Measurements from ENCODE around the gene PSRC1. TPM values are rescaled to one million over a fixed set of nuclear protein-coding genes. Genes with fewer than 3 reads are reported as not detected.

Gene PSRC1
- total RNA-seq, 1 experiment from 2014 or later: 39.4 TPM

DNA sequence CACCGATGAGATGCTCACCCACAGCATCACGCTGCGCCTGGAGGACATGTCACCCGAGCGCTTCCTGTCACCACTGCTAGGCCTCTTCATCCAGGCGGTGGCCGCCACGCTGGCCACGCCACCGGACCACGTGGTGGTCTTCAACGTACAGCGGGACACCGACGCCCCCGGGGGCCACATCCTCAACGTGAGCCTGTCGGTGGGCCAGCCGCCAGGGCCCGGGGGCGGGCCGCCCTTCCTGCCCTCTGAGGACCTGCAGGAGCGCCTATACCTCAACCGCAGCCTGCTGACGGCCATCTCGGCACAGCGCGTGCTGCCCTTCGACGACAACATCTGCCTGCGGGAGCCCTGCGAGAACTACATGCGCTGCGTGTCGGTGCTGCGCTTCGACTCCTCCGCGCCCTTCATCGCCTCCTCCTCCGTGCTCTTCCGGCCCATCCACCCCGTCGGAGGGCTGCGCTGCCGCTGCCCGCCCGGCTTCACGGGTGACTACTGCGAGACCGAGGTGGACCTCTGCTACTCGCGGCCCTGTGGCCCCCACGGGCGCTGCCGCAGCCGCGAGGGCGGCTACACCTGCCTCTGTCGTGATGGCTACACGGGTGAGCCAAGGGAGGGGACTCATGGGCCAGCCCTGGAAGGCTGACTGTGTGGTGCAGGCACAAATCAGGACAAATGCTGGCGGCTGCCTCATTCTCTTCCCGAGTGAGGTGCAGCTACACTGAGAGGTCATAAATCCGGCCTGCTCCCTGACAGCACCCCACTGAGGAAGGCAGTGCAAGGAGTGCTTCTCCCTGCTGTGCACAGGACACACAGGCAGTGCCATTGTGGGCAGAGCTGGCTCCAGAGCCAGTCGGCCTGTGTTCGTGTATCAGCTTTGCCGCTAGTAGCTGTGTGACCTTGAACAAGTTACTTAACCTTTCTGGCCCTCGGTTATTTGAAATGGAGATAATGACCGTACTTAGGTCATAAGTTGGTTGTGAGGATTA lies 24.2 kb downstream of the PSRC1 start:
- DNase-seq (ENCODE audit: low spot score): no peak

DNA sequence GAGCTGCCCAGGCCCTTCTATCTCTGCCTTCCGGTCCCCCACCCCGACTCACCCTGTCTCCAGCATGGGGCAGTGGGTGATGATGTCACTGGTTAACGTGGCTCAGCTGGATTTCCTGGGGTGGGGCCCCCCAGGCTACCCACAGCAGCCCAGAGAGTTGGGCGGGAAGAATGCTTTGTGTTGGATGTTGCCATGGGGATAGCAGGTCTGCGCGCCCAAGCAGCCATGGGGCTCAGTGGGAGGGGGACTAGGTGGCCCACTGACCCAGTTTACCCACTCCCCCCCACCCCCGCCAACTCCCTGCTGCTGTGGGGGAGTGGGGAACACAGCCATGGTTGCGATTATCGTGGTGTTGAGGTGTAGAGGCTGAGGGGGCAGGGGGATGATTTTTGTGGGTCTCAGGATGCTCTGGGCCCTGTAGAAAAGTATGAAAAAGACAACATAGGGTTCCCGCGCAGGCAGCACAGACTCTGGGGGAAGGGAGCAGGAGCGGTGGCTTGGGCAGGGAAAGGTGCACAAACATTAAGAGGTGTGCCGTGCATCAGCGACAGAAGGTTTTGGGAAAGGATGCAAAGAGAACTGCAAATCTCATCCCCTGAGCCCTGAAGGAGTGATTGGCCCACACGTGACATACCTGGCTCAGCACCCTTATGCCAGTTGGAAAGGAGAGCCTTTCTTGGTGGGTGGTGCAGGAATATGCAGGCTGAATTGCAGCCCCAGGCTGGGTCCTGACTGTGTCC lies 25.1 kb downstream of the PSRC1 start:
- DNase-seq (ENCODE audit: low spot score): no peak

DNA sequence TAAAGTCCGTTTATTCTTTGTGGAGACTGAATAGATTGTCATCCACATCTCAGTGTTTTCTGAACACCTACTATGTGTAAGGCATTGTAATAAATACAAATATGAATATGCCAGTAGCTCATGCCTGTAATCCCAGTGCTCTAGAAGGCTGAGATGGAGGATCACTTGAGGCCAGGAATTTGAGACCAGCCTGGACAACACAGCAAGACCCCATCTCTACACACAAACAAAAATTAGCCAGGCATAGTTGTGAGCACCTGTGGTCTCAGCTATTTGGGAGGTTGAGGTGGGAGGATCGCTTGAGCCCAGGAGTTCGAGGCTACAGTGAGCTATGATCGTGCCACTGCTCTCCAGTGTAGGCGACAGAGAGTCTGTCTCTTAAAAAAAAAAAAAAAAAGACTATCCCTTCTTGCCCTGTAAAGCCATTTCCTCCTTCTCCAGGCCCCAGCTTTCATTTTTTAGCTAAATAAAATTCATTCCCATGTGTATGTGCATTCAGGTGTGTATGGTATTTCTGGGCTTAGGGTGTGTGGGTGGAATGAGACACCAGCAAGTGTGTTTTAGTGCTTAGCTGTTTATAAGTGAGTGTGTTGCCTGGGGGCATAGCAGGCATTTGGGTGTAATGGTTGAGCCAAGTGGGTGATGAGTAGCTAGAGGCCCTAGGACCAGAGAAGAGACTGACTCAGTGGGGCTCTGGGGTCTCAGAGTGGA lies 25.8 kb downstream of the PSRC1 start:
- DNase-seq (ENCODE audit: low spot score): no peak

DNA sequence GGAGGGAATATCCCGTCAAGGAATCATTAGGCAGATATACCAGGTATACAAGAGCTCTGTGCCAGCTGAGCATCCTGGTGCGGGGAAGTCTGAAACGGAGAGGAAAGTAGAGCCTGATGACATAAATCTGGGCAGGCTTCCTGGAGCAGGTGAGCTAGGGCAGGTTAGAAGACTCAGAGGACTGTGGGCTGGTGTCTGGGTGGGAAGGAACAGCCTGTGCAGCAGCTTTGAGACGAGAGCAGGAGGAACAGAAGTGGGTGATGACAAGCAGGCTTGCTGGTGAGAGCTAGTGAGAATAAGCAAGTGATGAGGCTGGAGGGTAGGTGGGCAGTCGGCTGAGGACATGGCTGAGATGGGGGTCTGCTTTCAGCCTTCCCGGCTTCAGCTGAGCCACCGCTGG lies 26.9 kb downstream of the PSRC1 start:
- no peak for DNase-seq (ENCODE audit: low spot score)

DNA sequence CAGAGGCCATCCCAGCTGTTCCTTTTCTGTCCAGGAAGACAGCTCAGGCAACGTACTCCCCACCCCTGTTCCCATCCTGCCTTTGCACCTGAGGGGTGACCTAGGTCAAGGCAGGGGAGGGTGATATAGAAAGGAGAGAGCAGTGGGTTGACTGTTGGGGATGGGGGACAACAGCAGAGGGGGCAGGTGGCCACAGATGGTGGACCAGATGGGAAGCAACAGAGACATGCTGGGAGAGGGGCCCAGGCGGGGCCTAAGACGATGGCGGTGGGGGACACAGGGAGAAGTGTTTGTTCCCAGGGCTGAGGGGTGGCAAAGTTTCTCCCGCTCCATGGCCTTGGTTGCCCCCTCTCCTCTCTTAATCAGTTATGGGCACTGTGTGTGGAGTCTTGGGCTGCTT lies 27.3 kb downstream of the PSRC1 start:
- DNase-seq (ENCODE audit: low spot score): no peak

DNA sequence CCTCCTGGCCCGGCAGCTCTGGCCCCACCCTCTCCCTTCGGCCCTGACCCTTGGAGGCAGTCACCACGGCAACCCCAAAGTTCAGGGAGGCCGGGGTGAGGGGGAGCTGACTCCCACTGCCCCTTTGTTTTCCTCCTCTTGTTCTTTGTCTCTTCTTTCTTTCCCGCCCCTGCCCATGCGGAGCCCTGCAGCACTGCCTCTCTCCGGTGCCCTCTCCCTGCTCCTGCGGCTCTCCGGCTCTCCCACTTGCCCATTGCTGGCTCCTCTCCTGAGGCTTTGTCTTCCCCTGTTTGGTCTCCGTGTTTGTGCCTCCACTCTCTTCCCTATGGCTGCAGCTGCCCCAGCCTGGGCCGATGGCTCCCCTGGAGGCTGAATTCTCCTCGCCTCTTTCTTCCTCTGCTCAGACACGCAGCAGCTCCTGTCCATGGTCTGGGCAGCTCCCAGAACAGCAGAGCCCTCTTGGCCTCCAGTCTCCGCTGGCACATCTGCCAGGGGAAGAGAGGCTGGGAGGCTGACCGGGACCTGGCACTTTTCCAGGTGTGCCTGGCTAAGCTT lies 27.8 kb downstream of the PSRC1 start:
- DNase-seq (ENCODE audit: low spot score): no peak

DNA sequence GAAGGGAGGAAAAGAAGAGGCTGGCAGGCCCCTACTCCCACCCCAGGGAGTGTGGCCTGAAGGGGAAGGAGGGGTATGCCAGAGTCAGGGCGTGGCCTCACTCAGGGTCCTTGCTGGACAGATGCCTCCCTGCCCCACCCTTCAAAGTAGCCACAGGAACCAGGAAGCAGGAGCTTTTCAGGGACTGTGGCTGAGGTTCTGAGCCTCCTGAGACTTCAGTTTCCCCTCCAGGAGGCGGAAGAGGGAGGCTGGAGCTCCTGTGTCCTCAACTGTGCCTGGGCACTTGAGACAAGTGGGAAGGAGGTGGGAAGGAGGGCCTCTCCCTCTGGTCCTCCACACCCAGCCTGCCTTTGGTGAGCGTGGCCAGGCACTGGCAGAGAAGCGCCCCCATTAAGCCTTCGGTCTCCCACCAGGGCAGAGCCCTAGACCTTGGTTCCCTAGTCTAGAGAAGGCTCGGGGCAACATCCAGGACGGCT lies 28.3 kb downstream of the PSRC1 start:
- DNase-seq (ENCODE audit: low spot score): no peak

DNA sequence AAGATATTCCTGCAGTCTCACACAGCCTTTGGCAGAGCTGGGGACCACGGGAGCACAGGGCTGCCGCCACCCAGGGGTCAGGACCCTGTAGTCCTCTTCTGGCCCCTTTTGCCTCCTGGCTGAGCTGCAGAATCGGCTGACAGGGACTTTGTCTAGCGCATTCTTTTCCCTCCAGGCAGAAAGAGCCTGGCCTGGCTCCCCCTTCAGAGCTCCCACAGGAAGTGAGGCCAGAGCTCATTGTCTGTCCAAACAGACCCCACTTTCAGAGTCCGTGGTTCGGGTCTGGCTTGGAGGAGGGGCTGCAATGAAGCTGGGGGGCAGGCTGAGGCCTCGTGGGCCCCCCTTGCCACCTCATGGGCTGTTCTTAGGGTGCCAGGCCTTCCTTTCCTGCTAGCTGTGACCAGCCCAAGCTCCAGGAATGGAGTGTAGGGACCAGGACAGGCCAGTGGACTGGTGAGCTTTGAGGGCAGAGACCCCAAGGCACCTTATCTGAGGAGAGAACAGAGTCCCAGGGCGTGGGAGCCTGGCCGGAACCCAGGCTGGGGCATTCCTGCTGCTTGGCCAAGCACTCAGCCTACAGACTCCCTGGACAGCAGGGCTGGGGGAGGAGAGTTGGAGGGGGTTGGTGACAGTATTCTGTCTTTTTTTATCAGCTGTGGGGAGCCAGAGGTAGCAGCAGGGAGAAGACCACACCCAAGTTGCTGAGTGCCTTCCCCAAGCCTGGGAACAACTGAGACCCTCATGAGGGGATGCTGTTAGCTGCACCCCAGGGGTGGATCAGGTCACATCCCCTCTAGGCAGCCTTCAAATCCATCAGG lies 28.9 kb downstream of the PSRC1 start:
- no peak for DNase-seq (ENCODE audit: low spot score)

DNA sequence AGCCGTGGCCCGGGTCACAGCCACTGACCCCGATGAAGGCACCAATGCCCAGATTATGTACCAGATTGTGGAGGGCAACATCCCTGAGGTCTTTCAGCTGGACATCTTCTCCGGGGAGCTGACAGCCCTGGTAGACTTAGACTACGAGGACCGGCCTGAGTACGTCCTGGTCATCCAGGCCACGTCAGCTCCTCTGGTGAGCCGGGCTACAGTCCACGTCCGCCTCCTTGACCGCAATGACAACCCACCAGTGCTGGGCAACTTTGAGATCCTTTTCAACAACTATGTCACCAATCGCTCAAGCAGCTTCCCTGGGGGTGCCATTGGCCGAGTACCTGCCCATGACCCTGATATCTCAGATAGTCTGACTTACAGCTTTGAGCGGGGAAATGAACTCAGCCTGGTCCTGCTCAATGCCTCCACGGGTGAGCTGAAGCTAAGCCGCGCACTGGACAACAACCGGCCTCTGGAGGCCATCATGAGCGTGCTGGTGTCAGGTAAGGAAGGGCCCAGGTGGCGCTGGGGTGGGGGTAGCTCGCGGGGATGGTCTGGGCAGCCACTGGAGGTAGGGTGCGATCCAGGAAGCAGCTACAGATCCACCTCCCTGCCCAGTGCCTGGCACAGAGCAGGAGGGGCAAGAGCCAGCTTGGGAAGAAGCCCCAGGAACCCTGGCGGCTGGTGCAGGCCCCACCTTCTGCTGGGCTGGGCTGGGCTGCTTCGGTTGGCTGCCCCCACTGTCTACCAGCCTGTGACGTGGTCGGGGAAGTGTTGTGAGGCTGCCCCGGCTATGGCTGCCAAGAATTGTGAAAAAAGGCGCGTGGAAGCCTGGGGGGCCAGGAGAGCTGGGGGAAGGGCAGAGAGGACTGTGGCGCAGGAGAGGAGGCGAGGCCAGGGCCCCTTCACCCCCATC lies 29.8 kb downstream of the PSRC1 start:
- DNase-seq (ENCODE audit: low spot score): no peak

DNA sequence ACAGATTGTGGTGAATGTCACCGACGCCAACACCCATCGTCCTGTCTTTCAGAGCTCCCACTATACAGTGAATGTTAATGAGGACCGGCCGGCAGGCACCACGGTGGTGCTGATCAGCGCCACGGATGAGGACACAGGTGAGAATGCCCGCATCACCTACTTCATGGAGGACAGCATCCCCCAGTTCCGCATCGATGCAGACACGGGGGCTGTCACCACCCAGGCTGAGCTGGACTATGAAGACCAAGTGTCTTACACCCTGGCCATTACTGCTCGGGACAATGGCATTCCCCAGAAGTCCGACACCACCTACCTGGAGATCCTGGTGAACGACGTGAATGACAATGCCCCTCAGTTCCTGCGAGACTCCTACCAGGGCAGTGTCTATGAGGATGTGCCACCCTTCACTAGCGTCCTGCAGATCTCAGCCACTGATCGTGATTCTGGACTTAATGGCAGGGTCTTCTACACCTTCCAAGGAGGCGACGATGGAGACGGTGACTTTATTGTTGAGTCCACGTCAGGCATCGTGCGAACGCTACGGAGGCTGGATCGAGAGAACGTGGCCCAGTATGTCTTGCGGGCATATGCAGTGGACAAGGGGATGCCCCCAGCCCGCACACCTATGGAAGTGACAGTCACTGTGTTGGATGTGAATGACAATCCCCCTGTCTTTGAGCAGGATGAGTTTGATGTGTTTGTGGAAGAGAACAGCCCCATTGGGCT lies 30.6 kb downstream of the PSRC1 start:
- DNase-seq (ENCODE audit: low spot score): no peak

DNA sequence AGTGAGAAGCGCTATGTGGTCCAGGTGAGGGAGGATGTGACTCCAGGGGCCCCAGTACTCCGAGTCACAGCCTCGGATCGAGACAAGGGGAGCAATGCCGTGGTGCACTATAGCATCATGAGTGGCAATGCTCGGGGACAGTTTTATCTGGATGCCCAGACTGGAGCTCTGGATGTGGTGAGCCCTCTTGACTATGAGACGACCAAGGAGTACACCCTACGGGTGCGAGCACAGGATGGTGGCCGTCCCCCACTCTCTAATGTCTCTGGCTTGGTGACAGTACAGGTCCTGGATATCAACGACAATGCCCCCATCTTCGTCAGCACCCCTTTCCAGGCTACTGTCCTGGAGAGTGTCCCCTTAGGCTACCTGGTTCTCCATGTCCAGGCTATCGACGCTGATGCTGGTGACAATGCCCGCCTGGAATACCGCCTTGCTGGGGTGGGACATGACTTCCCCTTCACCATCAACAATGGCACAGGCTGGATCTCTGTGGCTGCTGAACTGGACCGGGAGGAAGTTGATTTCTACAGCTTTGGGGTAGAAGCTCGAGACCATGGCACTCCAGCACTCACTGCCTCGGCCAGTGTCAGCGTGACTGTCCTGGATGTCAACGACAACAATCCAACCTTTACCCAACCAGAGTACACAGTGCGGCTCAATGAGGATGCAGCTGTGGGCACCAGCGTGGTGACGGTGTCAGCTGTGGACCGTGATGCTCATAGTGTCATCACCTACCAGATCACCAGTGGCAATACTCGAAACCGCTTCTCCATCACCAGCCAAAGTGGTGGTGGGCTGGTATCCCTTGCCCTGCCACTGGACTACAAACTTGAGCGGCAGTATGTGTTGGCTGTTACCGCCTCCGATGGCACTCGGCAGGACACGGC lies 31.4 kb downstream of the PSRC1 start:
- no peak for DNase-seq (ENCODE audit: low spot score)

DNA sequence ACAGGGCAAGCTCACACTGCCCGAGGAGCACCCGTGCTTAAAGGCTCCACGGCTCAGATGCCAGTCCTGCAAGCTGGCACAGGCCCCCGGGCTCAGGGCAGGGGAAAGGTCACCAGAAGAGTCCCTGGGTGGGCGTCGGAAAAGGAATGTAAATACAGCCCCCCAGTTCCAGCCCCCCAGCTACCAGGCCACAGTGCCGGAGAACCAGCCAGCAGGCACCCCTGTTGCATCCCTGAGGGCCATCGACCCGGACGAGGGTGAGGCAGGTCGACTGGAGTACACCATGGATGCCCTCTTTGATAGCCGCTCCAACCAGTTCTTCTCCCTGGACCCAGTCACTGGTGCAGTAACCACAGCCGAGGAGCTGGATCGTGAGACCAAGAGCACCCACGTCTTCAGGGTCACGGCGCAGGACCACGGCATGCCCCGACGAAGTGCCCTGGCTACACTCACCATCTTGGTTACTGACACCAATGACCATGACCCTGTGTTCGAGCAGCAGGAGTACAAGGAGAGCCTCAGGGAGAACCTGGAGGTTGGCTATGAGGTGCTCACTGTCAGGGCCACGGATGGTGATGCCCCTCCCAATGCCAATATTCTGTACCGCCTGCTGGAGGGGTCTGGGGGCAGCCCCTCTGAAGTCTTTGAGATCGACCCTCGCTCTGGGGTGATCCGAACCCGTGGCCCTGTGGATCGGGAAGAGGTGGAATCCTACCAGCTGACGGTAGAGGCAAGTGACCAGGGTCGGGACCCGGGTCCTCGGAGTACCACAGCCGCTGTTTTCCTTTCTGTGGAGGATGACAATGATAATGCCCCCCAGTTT lies 32.3 kb downstream of the PSRC1 start:
- no peak for DNase-seq (ENCODE audit: low spot score)

DNA sequence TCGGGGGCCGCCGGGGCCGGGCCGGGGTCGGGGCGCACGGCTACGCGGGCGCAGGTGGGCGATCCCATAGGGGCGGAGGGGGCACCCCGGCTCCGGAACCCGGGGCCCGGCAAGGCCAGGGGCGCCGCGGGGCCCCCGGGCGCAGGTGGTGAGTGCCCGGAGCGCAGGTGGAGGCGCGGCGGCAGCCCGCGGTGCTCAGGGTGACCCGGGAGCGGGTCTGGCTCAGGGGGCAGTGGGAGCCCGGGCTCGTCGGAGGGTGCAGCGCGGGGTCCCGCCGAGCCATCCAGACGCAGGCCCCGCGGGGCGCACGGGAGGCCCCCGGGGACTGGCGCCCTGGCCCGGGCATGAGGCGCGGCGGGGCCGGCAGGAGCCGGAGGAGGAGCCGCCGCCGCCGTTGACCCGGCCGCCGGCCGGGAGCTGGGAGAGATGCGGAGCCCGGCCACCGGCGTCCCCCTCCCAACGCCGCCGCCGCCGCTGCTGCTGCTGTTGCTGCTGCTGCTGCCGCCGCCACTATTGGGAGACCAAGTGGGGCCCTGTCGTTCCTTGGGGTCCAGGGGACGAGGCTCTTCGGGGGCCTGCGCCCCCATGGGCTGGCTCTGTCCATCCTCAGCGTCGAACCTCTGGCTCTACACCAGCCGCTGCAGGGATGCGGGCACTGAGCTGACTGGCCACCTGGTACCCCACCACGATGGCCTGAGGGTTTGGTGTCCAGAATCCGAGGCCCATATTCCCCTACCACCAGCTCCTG lies 33.1 kb downstream of the PSRC1 start:
- DNase-seq (ENCODE audit: low spot score): no peak

DNA sequence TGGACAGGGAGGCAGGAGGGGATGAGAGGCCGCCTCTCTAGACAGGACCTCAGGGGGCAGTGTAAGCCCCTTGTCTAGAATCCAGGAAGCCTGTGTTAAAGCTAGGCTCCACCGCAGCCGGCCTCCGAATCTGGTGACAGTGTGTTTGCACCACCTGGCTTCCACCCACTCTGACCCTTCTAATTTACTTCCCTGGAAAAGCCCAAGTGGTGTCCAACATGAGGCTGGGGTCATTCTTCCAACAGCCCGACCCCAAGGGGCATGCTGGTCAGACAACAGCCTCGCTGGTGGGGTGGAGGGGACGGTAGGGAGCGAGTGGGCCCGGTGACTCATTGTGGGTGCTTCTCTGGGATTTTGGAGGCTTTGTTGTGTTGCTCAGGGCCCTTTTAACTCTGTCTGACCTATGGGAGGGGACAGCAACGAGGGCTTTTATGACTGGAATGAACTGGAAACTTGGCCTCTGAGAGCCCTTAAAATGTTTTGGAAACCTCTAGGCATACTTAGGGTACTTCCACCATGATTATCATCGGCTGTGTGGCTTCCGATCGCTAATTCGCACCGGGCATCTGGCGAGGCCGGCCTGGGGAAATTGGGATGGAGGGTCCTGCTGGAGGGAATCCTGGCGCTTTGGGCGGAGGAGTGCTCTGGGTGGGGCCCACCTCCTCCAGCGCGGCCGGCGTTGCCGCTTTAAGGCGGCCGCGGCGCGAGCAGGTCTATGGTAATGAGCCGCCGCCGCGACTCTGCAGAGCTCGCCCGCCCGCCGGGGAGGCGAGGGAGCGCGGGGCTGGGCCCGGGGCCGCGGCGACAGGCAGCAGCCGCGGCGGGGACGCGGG lies 33.9 kb downstream of the PSRC1 start, which contains the start of gene CELSR2:
CELSR2 (plus strand) TSS at position 743 of the 833 bp plus-strand sequence. CDS start 541 bp downstream, outside the sequence.
- no peak for DNase-seq (ENCODE audit: low spot score)

DNA sequence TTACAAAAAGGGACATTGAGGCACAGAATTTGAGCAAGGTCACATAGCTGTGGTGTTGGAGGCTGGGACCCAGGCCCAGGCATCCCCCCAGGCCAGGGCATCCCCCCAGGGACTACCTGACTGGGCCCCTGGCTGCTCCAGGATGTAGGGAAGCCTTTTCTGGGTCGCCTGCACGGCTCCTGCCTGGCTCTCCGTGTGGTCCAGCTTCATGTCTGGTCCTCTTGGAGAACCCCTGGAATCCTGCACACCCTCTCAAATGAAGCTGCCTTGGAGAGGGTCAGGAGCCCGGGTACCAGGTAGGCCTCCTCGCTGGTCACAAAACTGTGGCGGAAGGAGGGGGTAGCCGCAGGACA lies 34.5 kb downstream of the PSRC1 start:
- no peak for DNase-seq (ENCODE audit: low spot score)
